Natural killer cell treated with Interleukin-12 subunit alpha and Interleukin-12 subunit beta and Interleukin-15 and Interleukin-18, amount 100 ng/mL, for 72 hours (primary cell): ENCODE results near the gene IPCEF1. TPM values are rescaled to one million over a fixed set of nuclear protein-coding genes. Genes with fewer than 3 reads are reported as not detected.
"Not testable (repeated sequence)": the region's sequence is repeated elsewhere in the genome, so short reads cannot be mapped to it uniquely, and the experiment has no call there.

Experiments
- ATAC-seq, 2 donors: fragments of 150-1000 bp; cut with Tn5 transposase in 1 of 2; sonication (Bioruptor Pico), chemical (Tn5 transposase) in 1 of 2; 2 replicates each; pipeline ENCODE4 v1.10.0; 2021
- DNase-seq: peaks from one replicate; pipeline ENCODE4 v3.0.0; 2022; ENCODE audit warnings: low spot score
- H3K27ac Mint-ChIP-seq, 2 donors: 1 replicate in 1 of 2; 2 replicates in 1 of 2; pipeline ENCODE4 v1.8.0; 2022; ENCODE audit warnings: mixed read lengths in 2 of 2, mild to moderate bottlenecking in 1 of 2, moderate library complexity in 1 of 2
- H3K27me3 Mint-ChIP-seq, 2 donors: 1 replicate in 1 of 2; 2 replicates in 1 of 2; pipeline ENCODE4 v1.8.0; 2022; ENCODE audit warnings: mixed read lengths in 2 of 2
- H3K36me3 Mint-ChIP-seq: one replicate; pipeline ENCODE4 v1.8.0; 2022; ENCODE audit warnings: mixed read lengths
- H3K4me1 Mint-ChIP-seq, 2 donors: 1 replicate in 1 of 2; 2 replicates in 1 of 2; pipeline ENCODE4 v1.8.0; 2022; ENCODE audit warnings: low read depth in 2 of 2, mixed read lengths in 2 of 2, mild to moderate bottlenecking in 1 of 2
- H3K4me3 Mint-ChIP-seq: one replicate; pipeline ENCODE4 v1.8.0; 2022; ENCODE audit warnings: mixed read lengths
- H3K9me3 Mint-ChIP-seq: 2 replicates; pipeline ENCODE4 v1.8.0; 2022; ENCODE audit warnings: mixed read lengths
- total RNA-seq, 2 donors: library from RNA; stranded (reverse); gene quantifications; one replicate each; pipeline ENCODE4 v1.2.3, GENCODE V29; 2022

The IPCEF1 gene
- total RNA-seq, 2 donors from 2014 or later: 29.6 to 45.9 TPM

DNA sequence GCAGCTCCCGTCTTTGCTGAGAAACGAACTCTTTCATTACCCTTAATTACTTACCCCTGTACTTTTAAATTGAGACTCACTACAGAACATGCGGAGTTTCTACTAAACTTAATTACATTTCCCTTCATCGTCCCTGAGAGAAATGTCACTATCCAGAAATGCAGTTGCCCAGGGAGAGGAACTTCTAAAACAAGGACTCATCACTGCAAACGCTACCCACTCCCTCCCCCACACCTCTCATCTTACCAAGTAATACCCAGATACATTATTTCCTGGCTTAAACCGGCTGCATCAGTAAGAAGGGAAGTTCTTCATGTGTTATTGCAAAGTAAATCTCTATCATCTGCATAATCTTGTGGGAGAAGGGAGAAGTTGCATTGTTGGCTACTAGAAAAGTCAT is 138.3 kb downstream of the IPCEF1 start:
- no peak for DNase-seq
- peaks cover 15% of the 10 kb centered on the region for H3K36me3 Mint-ChIP-seq
- no peaks in the 10 kb centered on the region for H3K27me3 Mint-ChIP-seq
- no peak overlapping the region for H3K4me3 Mint-ChIP-seq
- no peaks in the 10 kb centered on the region for H3K9me3 Mint-ChIP-seq
- no peak for ATAC-seq
- peak overlapping the region in 1 of 2 donors; percentile 46 for H3K27ac Mint-ChIP-seq
- peaks cover 26% of the 10 kb centered on the region in 2 donors for H3K4me1 Mint-ChIP-seq

DNA sequence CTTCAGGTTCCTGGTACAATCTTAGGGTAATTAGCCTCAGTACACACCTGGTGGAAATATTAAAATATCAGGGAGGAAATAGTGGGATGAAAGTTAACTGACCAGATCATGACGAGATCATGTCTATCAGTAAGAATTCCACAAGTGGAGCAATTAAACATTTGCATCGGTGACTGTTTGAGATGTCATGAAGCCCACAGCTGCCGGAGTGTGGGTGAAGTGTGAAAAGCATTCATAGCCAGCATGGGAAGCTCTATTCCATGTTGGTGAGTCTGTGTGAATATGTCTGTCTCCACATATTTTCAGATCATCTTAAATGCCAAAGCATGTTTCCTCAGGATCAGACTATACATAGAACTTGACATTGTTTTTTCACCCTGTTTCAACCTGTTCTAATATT is 142.8 kb downstream of the IPCEF1 start:
- peaks cover 21% of the 10 kb centered on the region for H3K36me3 Mint-ChIP-seq
- no peak for ATAC-seq
- no peak overlapping the region for H3K4me3 Mint-ChIP-seq
- peaks cover 7 to 8% of the 10 kb centered on the region in 2 donors for H3K4me1 Mint-ChIP-seq
- no peaks in the 10 kb centered on the region for H3K27me3 Mint-ChIP-seq
- H3K9me3 Mint-ChIP-seq: no peaks in the 10 kb centered on the region
- H3K27ac Mint-ChIP-seq: no peak overlapping the region
- DNase-seq: no peak

DNA sequence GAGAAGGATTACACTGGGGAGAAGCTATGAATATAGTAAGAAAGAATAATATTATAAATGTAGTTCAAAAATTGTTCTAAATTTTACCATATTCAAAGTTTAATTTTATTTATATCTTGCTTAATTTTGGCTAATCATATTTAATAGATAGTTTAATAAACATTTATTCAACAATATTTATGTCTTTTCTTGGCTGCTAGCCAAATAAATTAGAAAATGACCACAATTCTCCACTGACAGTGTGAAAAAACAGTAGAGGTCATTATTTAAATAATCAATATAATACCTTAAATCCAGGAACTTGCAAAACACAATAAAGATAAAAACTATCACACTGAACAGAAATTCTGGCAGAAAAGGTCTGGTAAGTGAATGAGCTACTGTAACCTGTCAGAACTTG is 145.9 kb downstream of the IPCEF1 start:
- Mint-ChIP-seq H3K9me3 (no peaks in the 10 kb centered on the region), H3K27ac (peak overlapping the region in 1 of 2 donors; percentile 57), H3K27me3 (no peaks in the 10 kb centered on the region), H3K4me1 (peaks cover 6 to 11% of the 10 kb centered on the region in 2 donors), H3K36me3 (peaks cover 41% of the 10 kb centered on the region), H3K4me3 (no peak overlapping the region)
- ATAC-seq (no peak), DNase-seq (no peak)

GRCh38 chr6:154209555-154209954 is 147.0 kb downstream of the IPCEF1 start:
- Mint-ChIP-seq H3K27me3 (no peaks in the 10 kb centered on the region), H3K27ac (no peak overlapping the region), H3K4me1 (peaks cover 12 to 16% of the 10 kb centered on the region in 2 donors), H3K4me3 (no peak overlapping the region), H3K36me3 (peaks cover 46% of the 10 kb centered on the region), H3K9me3 (no peaks in the 10 kb centered on the region)
- no peak for DNase-seq
- ATAC-seq: no peak

GRCh38 chr6:154206996-154207395 is 149.6 kb downstream of the IPCEF1 start:
- H3K4me3 Mint-ChIP-seq: no peak overlapping the region
- peaks cover 44% of the 10 kb centered on the region for H3K36me3 Mint-ChIP-seq
- no peak overlapping the region for H3K27ac Mint-ChIP-seq

GRCh38 chr6:154206141-154206540 is 150.5 kb downstream of the IPCEF1 start:
- no peaks in the 10 kb centered on the region for H3K9me3 Mint-ChIP-seq
- peaks cover 17 to 30% of the 10 kb centered on the region in 2 donors for H3K4me1 Mint-ChIP-seq
- H3K27me3 Mint-ChIP-seq: no peaks in the 10 kb centered on the region
- ATAC-seq (no peak), DNase-seq (no peak)
- H3K36me3 Mint-ChIP-seq: peaks cover 51% of the 10 kb centered on the region
- peak overlapping the region in 1 of 2 donors; percentile 13 for H3K27ac Mint-ChIP-seq
- H3K4me3 Mint-ChIP-seq: no peak overlapping the region

More at GRCh38 chr6:154206996-154207395, 149.6 kb downstream of the IPCEF1 start:
- ATAC-seq (no peak), DNase-seq (no peak)
- Mint-ChIP-seq H3K9me3 (no peaks in the 10 kb centered on the region), H3K4me1 (peaks cover 17 to 28% of the 10 kb centered on the region in 2 donors), H3K27me3 (no peaks in the 10 kb centered on the region)

DNA sequence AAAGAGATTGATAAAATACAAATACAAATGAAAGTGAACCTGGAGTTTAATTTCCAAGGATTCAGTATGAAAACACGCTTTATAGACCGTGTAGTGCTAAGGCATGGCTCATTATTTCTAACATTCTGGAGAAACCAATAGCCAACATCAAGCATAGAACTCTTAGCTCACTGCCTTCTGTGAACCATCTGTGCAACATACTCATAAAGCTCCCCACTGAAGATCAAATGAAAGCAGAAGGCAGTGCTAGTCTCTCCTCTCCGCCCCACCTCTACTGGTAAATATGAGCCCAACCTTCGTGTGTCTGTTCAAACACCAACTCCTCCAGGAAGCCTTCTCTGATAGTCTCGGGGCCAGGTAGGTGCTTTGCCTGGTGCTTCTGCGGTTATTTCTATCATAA is 153.6 kb downstream of the IPCEF1 start:
- Mint-ChIP-seq H3K9me3 (no peaks in the 10 kb centered on the region), H3K4me3 (no peak overlapping the region), H3K4me1 (peaks cover 14 to 30% of the 10 kb centered on the region in 2 donors), H3K27ac (peak overlapping the region; percentile 8 to 33), H3K36me3 (peaks cover 40% of the 10 kb centered on the region), H3K27me3 (no peaks in the 10 kb centered on the region)
- DNase-seq (no peak), ATAC-seq (no peak)

- H3K9me3 Mint-ChIP-seq: no peaks in the 10 kb centered on the region
- no peak for ATAC-seq
- H3K27ac Mint-ChIP-seq: peak overlapping the region; percentile 8 to 33
- DNase-seq: no peak
- H3K4me3 Mint-ChIP-seq: no peak overlapping the region
- no peaks in the 10 kb centered on the region for H3K27me3 Mint-ChIP-seq
- peaks cover 20 to 32% of the 10 kb centered on the region in 2 donors for H3K4me1 Mint-ChIP-seq
- H3K36me3 Mint-ChIP-seq: peaks cover 35% of the 10 kb centered on the region
These were observed 154.3 kb downstream of the IPCEF1 start for GRCh38 chr6:154202339-154202738.

- H3K4me1 Mint-ChIP-seq: peaks cover 23 to 30% of the 10 kb centered on the region in 2 donors
- not testable (repeated sequence) for H3K4me3 Mint-ChIP-seq, H3K27me3 Mint-ChIP-seq, ATAC-seq, H3K9me3 Mint-ChIP-seq, DNase-seq
- H3K27ac Mint-ChIP-seq: peak overlapping the region in 1 of 2 donors; percentile 17
- H3K36me3 Mint-ChIP-seq: peaks cover 31% of the 10 kb centered on the region
These were observed 154.9 kb downstream of the IPCEF1 start for GRCh38 chr6:154201688-154202087.

DNA sequence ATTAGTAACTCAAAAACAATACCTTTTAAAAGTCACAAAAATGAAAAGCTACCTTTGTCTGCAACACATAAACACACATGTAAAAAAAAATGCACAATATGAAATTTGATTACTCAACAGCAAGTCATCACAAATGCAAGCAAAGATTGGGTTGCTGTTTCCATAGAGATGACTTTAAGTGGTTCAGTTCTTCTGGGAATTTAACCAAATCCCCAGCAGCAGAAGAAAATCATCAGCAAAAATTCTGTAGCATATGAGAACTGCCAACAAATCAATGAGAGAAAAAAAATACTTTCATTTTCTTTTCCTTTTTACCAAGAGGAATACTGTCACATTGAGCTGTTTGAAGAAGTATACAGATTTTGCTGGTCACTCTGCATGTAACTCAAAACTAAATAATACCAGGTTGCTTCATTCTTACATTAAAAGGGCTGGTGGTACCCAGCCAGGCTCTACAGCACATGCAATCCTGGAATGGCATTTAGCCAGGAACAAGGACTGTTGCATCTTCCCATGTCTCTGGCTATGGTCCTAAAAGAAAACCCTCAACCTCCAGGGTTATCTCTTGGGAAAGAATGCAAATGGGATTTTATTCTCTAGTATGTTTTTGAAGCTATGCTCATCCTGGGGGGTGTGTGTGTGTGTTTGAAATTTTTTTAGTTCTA is 159.3 kb downstream of the IPCEF1 start:
- Mint-ChIP-seq H3K4me3 (no peak overlapping the region), H3K4me1 (peaks cover 24 to 29% of the 10 kb centered on the region in 2 donors), H3K27ac (no peak overlapping the region), H3K36me3 (peaks cover 24% of the 10 kb centered on the region), H3K9me3 (no peaks in the 10 kb centered on the region), H3K27me3 (no peaks in the 10 kb centered on the region)
- no peak for ATAC-seq
- DNase-seq: no peak

- H3K4me1 Mint-ChIP-seq: peaks cover 26 to 30% of the 10 kb centered on the region in 2 donors
- peaks cover 20% of the 10 kb centered on the region for H3K36me3 Mint-ChIP-seq
- DNase-seq (no peak), ATAC-seq (no peak)
- no peak overlapping the region for H3K27ac Mint-ChIP-seq
- no peaks in the 10 kb centered on the region for H3K27me3 Mint-ChIP-seq
- no peaks in the 10 kb centered on the region for H3K9me3 Mint-ChIP-seq
- no peak overlapping the region for H3K4me3 Mint-ChIP-seq
These were observed 160.2 kb downstream of the IPCEF1 start for GRCh38 chr6:154196333-154196885.

DNA sequence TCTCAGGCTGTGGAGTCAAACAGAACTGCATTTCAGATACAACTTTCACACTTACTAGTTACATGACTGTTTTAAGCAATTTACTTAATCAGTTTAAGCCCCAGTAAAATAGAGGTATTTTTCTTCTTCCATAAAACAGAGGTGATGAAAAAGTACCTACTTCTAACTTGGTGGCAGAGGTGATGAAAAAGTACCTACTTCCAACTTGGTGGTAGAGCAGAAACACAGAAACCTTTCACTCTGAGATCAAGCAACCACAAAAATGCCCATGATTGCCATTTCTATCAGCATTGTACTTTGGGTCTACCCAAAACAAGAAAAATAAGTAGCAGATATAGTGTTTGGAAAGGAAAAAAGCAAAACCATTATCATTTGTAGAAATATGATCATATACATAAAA is 168.9 kb downstream of the IPCEF1 start:
- DNase-seq: no peak
- Mint-ChIP-seq H3K27ac (peak overlapping the region in 1 of 2 donors; percentile 42), H3K4me3 (no peak overlapping the region), H3K36me3 (peaks cover 12% of the 10 kb centered on the region), H3K9me3 (no peaks in the 10 kb centered on the region), H3K27me3 (no peaks in the 10 kb centered on the region), H3K4me1 (peaks cover 24 to 33% of the 10 kb centered on the region in 2 donors)
- no peak for ATAC-seq

DNA sequence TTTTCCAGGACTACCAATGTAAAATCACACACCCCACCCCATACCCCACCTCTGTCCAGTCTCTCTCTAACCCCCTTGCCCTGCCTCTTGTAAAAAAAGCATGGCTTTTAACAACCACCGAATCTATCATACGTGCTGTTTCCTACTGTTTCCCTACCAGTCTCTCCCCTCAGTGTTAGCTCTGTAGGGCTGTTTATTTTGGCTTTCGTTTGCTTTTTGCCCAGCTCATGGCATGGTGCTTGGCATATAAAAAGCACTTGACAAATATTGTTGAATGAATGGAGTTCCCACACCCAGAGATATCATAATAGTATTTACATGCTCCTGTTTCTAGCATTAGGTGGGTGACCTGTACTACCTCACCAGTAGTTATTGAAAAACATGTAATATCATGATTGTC is 169.4 kb downstream of the IPCEF1 start:
- ATAC-seq (no peak), DNase-seq (no peak)
- H3K9me3 Mint-ChIP-seq: no peaks in the 10 kb centered on the region
- no peak overlapping the region for H3K4me3 Mint-ChIP-seq
- H3K27ac Mint-ChIP-seq: peak overlapping the region in 1 of 2 donors; percentile 42
- peaks cover 24 to 31% of the 10 kb centered on the region in 2 donors for H3K4me1 Mint-ChIP-seq
- peaks cover 11% of the 10 kb centered on the region for H3K36me3 Mint-ChIP-seq
- no peaks in the 10 kb centered on the region for H3K27me3 Mint-ChIP-seq

DNA sequence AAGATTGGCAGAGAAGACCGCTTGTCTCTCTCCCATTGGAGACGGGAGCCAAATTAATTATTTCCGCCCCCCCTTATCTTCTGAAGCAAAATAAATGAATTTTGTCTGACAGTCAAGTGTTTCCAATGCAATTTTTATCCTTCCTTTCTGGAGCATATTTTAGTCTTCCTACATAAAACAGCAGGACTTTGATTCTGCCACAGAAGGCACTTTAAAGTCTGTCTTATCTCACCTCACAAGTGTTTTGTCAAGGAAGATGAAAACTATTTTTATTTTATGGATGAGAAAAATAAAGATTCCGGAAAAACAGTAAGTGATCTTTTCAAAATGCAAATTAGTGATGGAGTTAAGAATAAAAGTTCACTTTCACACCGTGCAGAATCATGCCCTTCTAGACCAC is 177.2 kb downstream of the IPCEF1 start:
- ATAC-seq (no peak), DNase-seq (no peak)
- peaks cover 38% of the 10 kb centered on the region for H3K36me3 Mint-ChIP-seq
- no peaks in the 10 kb centered on the region for H3K27me3 Mint-ChIP-seq
- no peak overlapping the region for H3K27ac Mint-ChIP-seq
- H3K4me3 Mint-ChIP-seq: no peak overlapping the region
- peaks cover 6% of the 10 kb centered on the region for H3K9me3 Mint-ChIP-seq
- H3K4me1 Mint-ChIP-seq: peaks cover 50% of the 10 kb centered on the region in 2 donors
